ENCODE results near the gene SNTB2. TPM values are rescaled to one million over a fixed set of nuclear protein-coding genes. Genes with fewer than 3 reads are reported as not detected.

The SNTB2 gene
- total and polyA plus RNA-seq, 2 of the 13 experiments (the other 11 are each of a cell fraction or from before 2014, with no cell fraction given) = 11.5 to 19.2 TPM

DNA sequence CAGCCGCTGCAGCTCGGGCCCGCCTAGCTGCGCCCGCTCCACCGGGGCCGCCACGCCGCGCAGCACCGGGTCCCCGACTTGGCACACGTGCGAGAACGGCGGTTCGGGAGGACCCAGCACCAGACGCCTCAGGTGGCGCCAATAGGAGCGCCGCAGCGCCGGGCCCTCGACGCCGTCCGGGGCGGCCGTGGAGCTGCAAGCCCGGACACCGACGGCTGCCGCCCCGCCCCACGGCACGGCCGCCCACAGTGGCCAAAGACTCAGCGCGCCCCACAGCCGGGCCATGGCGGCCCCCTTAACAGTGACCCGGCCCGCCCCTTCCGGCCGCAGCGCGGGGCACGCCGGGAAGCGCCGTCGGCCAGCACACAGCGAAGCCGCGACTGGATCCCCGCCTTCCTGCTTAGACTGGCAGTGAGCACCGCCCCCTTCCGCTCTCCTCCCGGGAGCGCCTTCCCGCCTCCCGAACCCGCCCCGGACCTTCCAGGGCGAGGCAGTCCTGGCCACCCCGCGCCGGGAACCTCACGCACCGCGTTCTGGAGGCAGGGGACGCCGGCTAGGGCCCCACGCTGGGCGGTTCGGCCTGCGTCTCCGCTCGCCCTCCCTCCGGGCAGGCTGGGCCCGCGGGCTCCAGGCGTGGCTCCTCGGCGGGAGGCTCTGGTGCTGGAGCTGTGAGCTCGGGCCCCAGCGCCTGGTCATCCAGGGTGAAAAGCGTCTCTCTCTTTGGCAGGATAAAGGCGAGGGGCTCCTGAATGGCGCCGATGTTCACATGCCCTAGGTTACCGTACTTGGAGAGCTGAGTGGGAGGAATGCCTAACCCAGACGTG, 143.5 kb downstream of the SNTB2 start, which contains the start of gene PDF (continued):
- TF ChIP-seq SMAD1 (CRISPR knock-in tag; IDR thresholded peaks at IDR 0.05; ENCODE audit: borderline replicate concordance, low read depth) (peak; percentile 59; the same call in 1 of the 2 replicates), SIN3A (IDR thresholded peaks at IDR 0.05; ENCODE audit: borderline replicate concordance, low read depth, low read length) (peak; percentile 96), ZNF33A (CRISPR knock-in tag; IDR thresholded peaks at IDR 0.05; ENCODE audit: borderline replicate concordance) (no peak), BHLHE40 (IDR thresholded peaks at IDR 0.05; ENCODE audit: low read length) (0 out of 2 replicates have a peak, but pooled peaks have one; percentile 3), ZNF337 (CRISPR knock-in tag; IDR thresholded peaks at IDR 0.05; ENCODE audit: borderline replicate concordance, low read depth) (peak; percentile 50; the same call in 1 of the 2 replicates), HNRNPH1 (optimal IDR thresholded peaks at IDR 0.05; ENCODE audit: low read depth, low read length) (peak; percentile 57), FLYWCH1 (CRISPR knock-in tag; IDR thresholded peaks at IDR 0.05) (no peak), ZFP41 (CRISPR knock-in tag; IDR thresholded peaks at IDR 0.05; ENCODE audit: borderline replicate concordance) (peak; percentile 79), NFKBIZ (CRISPR knock-in tag; IDR thresholded peaks at IDR 0.05) (peak; percentile 81; the same call in 1 of the 2 replicates), ZNF777 (CRISPR knock-in tag; IDR thresholded peaks at IDR 0.05) (peak; percentile 93), LCORL (IDR thresholded peaks at IDR 0.05) (no peak), LCORL (CRISPR knock-in tag; IDR thresholded peaks at IDR 0.05) (peak; percentile 70), TGIF2 (CRISPR knock-in tag; IDR thresholded peaks at IDR 0.05) (peak; percentile 4)
- TF ChIP-seq, protein P1, sequence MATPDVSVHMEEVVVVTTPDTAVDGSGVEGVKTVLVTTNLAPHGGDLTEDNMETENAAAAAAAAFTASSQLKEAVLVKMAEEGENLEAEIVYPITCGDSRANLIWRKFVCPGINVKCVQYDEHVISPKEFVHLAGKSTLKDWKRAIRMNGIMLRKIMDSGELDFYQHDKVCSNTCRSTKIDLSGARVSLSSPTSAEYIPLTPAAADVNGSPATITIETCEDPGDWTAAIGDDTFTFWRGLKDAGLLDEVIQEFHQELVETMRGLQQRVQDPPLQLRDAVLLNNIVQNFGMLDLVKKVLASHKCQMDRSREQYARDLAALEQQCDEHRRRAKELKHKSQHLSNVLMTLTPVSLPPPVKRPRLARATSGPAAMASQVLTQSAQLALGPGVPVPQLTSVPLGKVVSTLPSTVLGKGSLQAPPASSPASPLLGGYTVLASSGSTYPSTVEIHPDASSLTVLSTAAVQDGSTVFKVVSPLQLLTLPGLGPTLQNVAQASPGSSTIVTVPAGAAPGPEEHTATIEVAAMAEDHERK (CRISPR knock-in tag; IDR thresholded peaks at IDR 0.05; ENCODE audit: low read depth) = 0 out of 2 replicates have a peak, but pooled peaks have one; percentile 32
- TF ChIP-seq, protein P2, sequence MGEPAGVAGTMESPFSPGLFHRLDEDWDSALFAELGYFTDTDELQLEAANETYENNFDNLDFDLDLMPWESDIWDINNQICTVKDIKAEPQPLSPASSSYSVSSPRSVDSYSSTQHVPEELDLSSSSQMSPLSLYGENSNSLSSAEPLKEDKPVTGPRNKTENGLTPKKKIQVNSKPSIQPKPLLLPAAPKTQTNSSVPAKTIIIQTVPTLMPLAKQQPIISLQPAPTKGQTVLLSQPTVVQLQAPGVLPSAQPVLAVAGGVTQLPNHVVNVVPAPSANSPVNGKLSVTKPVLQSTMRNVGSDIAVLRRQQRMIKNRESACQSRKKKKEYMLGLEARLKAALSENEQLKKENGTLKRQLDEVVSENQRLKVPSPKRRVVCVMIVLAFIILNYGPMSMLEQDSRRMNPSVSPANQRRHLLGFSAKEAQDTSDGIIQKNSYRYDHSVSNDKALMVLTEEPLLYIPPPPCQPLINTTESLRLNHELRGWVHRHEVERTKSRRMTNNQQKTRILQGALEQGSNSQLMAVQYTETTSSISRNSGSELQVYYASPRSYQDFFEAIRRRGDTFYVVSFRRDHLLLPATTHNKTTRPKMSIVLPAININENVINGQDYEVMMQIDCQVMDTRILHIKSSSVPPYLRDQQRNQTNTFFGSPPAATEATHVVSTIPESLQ (CRISPR knock-in tag; conservative IDR thresholded peaks at IDR 0.05) = peak; percentile 86; the same call in 1 of the 2 replicates
- TF ChIP-seq, protein P3, sequence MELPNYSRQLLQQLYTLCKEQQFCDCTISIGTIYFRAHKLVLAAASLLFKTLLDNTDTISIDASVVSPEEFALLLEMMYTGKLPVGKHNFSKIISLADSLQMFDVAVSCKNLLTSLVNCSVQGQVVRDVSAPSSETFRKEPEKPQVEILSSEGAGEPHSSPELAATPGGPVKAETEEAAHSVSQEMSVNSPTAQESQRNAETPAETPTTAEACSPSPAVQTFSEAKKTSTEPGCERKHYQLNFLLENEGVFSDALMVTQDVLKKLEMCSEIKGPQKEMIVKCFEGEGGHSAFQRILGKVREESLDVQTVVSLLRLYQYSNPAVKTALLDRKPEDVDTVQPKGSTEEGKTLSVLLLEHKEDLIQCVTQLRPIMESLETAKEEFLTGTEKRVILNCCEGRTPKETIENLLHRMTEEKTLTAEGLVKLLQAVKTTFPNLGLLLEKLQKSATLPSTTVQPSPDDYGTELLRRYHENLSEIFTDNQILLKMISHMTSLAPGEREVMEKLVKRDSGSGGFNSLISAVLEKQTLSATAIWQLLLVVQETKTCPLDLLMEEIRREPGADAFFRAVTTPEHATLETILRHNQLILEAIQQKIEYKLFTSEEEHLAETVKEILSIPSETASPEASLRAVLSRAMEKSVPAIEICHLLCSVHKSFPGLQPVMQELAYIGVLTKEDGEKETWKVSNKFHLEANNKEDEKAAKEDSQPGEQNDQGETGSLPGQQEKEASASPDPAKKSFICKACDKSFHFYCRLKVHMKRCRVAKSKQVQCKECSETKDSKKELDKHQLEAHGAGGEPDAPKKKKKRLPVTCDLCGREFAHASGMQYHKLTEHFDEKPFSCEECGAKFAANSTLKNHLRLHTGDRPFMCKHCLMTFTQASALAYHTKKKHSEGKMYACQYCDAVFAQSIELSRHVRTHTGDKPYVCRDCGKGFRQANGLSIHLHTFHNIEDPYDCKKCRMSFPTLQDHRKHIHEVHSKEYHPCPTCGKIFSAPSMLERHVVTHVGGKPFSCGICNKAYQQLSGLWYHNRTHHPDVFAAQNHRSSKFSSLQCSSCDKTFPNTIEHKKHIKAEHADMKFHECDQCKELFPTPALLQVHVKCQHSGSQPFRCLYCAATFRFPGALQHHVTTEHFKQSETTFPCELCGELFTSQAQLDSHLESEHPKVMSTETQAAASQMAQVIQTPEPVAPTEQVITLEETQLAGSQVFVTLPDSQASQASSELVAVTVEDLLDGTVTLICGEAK (IDR thresholded peaks at IDR 0.05) = no peak
- TF ChIP-seq, protein P3 (CRISPR knock-in tag; IDR thresholded peaks at IDR 0.05) = peak; percentile 78
